Spleen (tissue), 7 donors: ENCODE measurements around the gene KLK7.

Source experiments
- CTCF ChIP-seq, 11 experiments: fragments of 200-600 bp in 7 of 11; fragments of 450-650 bp in 4 of 11; sonication (generic) in 4 of 11; IDR thresholded peaks in 8 of 11; conservative IDR thresholded peaks in 3 of 11; 1 replicate in 7 of 11; 2 replicates in 4 of 11; pipeline versions ENCODE4 v1.4.0 to v1.8.0; 2016 to 2021; ENCODE audit warnings: antibody characterized with exemption in 11 of 11, inconsistent platforms in 4 of 11, mild to moderate bottlenecking in 1 of 11
- POLR2AphosphoS5 ChIP-seq, 3 donors: sonication (generic); formaldehyde crosslinking; IDR thresholded peaks; one replicate each; pipeline ENCODE4 v1.5.1; 2017; ENCODE audit warnings: antibody characterized with exemption in 3 of 3
- donor health status: DM: no; HTN: no; CAD: no; lungs with moderate emphysema.
- donor health status: DM: no; HTN: no; CAD: no.
- donor health status: DM: no; HTN: no; CAD: no.

- TF ChIP-seq CTCF (IDR thresholded peaks at IDR 0.05 in 8 of 11, conservative IDR thresholded peaks at IDR 0.05 in 3 of 11) (no peak), POLR2AphosphoS5 (IDR thresholded peaks at IDR 0.05) (no peak)
These were observed 19.0 kb upstream of the KLK7 start for GRCh38 chr19:51002542-51003311.
